HEK293 (cell line): ENCODE data around the gene SCAF4.

ENCODE experiments used
- CTCF ChIA-PET: fragments of 350-600 bp; formaldehyde crosslinking; extraction: SDS; loops from one replicate; lab custom pipeline; 2021; ENCODE audit warnings: antibody characterized with exemption; lab: Yijun Ruan, JAX
- POLR2A ChIA-PET: fragments of 300-600 bp; formaldehyde crosslinking; extraction: SDS; loops from one replicate; lab custom pipeline; 2020; ENCODE audit warnings: antibody characterized with exemption, inconsistent platforms; lab: Yijun Ruan, JAX
- H3K27ac ChIP-seq: fragments of 200-500 bp; sonication (Bioruptor generic); 2 replicates; pipeline ENCODE4 v1.5.1; 2014; ENCODE audit warnings: low read depth, low read length, control low read depth, inconsistent platforms; ENCODE audit errors: extremely low read depth
- H3K36me3 ChIP-seq, 2 experiments: fragments of 200-500 bp in 1 of 2; sonication (Bioruptor generic) in 1 of 2; 1 replicate in 1 of 2; 2 replicates in 1 of 2; pipeline ENCODE4 v1.5.1; 2014 to 2017; ENCODE audit warnings: inconsistent platforms in 2 of 2, low read length in 2 of 2; ENCODE audit not compliant: control insufficient read depth in 2 of 2, insufficient read depth in 1 of 2
- H3K4me1 ChIP-seq: fragments of 200-500 bp; sonication (Bioruptor generic); 2 replicates; pipeline ENCODE4 v1.5.1; 2014; ENCODE audit warnings: mild to moderate bottlenecking, low read length, inconsistent platforms; ENCODE audit not compliant: control insufficient read depth, insufficient read depth
- H3K4me3 ChIP-seq: 2 replicates; pipeline ENCODE4 v1.5.1; 2011; ENCODE audit warnings: low read depth, mild to moderate bottlenecking, control low read depth, low read length, moderate library complexity
- H3K9me3 ChIP-seq: fragments of 200-500 bp; sonication (Bioruptor generic); 2 replicates; pipeline ENCODE4 v1.5.1; 2014; ENCODE audit warnings: low read depth, low read length, inconsistent platforms; ENCODE audit not compliant: control insufficient read depth, insufficient read depth
- GLI4 ChIP-seq: fragments of 450-650 bp; formaldehyde crosslinking; IDR thresholded peaks from 2 replicates; pipeline ENCODE4 v1.5.1; 2016; ENCODE audit warnings: missing biosample characterization, missing genetic modification characterization
- GLIS2 ChIP-seq: fragments of 450-650 bp; formaldehyde crosslinking; IDR thresholded peaks from 2 replicates; pipeline ENCODE4 v1.5.1; 2016; ENCODE audit warnings: missing biosample characterization, missing genetic modification characterization
- ZFHX2 ChIP-seq: fragments of 450-650 bp; formaldehyde crosslinking; conservative IDR thresholded peaks from 2 replicates; pipeline ENCODE4 v1.5.1; 2016; ENCODE audit warnings: missing biosample characterization, missing genetic modification characterization
- ZNF132 ChIP-seq: fragments of 450-650 bp; formaldehyde crosslinking; IDR thresholded peaks from 2 replicates; pipeline ENCODE4 v1.5.1; 2017; ENCODE audit warnings: missing biosample characterization, missing genetic modification characterization, borderline replicate concordance
- ZNF211 ChIP-seq: fragments of 450-650 bp; formaldehyde crosslinking; IDR thresholded peaks from 2 replicates; pipeline ENCODE4 v1.5.1; 2016; ENCODE audit warnings: low read depth, missing biosample characterization, missing genetic modification characterization
- ZNF214 ChIP-seq: fragments of 450-650 bp; formaldehyde crosslinking; IDR thresholded peaks from 2 replicates; pipeline ENCODE4 v1.5.1; 2017; ENCODE audit warnings: missing biosample characterization, mild to moderate bottlenecking, missing genetic modification characterization, borderline replicate concordance
- ZNF239 ChIP-seq: fragments of 450-650 bp; formaldehyde crosslinking; IDR thresholded peaks from 2 replicates; pipeline ENCODE4 v1.5.1; 2016; ENCODE audit warnings: missing biosample characterization, missing genetic modification characterization
- ZNF274 ChIP-seq, 2 experiments: fragments of 200-500 bp in 1 of 2; fragments of 450-650 bp in 1 of 2; sonication (Bioruptor generic) in 1 of 2; formaldehyde crosslinking in 1 of 2; IDR thresholded peaks; 2 replicates each; pipeline versions ENCODE4 v1.5.1 to v1.6.1; 2014 to 2016; ENCODE audit warnings: borderline replicate concordance in 1 of 2, inconsistent platforms in 1 of 2, low read length in 1 of 2, missing biosample characterization in 1 of 2, missing genetic modification characterization in 1 of 2
- ZNF354C ChIP-seq: fragments of 450-650 bp; formaldehyde crosslinking; IDR thresholded peaks from 2 replicates; pipeline ENCODE4 v1.5.1; 2016; ENCODE audit warnings: missing biosample characterization, missing genetic modification characterization, low read depth, borderline replicate concordance
- ZNF510 ChIP-seq: fragments of 450-650 bp; formaldehyde crosslinking; IDR thresholded peaks from 2 replicates; pipeline ENCODE4 v1.5.1; 2018; ENCODE audit warnings: mild to moderate bottlenecking, missing genetic modification characterization, missing biosample characterization; ENCODE audit not compliant: insufficient replicate concordance
- ZNF530 ChIP-seq: fragments of 450-650 bp; formaldehyde crosslinking; IDR thresholded peaks from 2 replicates; pipeline ENCODE4 v1.5.1; 2016; ENCODE audit warnings: low read depth, missing biosample characterization, missing genetic modification characterization
- ZNF549 ChIP-seq: fragments of 450-650 bp; IDR thresholded peaks from 2 replicates; pipeline ENCODE4 v1.5.1; 2018; ENCODE audit warnings: missing biosample characterization, missing genetic modification characterization, mild to moderate bottlenecking, inconsistent platforms, moderate library complexity
- ZNF600 ChIP-seq: fragments of 450-650 bp; formaldehyde crosslinking; IDR thresholded peaks from 2 replicates; pipeline ENCODE4 v1.5.1; 2016; ENCODE audit warnings: missing biosample characterization, missing genetic modification characterization
- ZNF621 ChIP-seq: fragments of 450-650 bp; formaldehyde crosslinking; IDR thresholded peaks from 2 replicates; pipeline ENCODE4 v1.5.1; 2017; ENCODE audit warnings: missing biosample characterization, missing genetic modification characterization
- ZNF707 ChIP-seq: fragments of 450-650 bp; formaldehyde crosslinking; IDR thresholded peaks from 2 replicates; pipeline ENCODE4 v1.5.1; 2016; ENCODE audit warnings: missing biosample characterization, missing genetic modification characterization
- TF ChIP-seq, protein P1 (sequence below): fragments of 450-650 bp; formaldehyde crosslinking; IDR thresholded peaks from 2 replicates; pipeline ENCODE4 v1.5.1; 2016; ENCODE audit warnings: missing biosample characterization, missing genetic modification characterization
- TF ChIP-seq, protein P2 (sequence below): fragments of 450-650 bp; formaldehyde crosslinking; IDR thresholded peaks from 2 replicates; pipeline ENCODE4 v1.5.1; 2016; ENCODE audit warnings: missing biosample characterization, missing genetic modification characterization
- TF ChIP-seq, protein P3 (sequence below): fragments of 450-650 bp; formaldehyde crosslinking; IDR thresholded peaks from 2 replicates; pipeline ENCODE4 v1.5.1; 2016; ENCODE audit warnings: missing biosample characterization, missing genetic modification characterization
- TF ChIP-seq, protein P4 (sequence below): fragments of 450-650 bp; formaldehyde crosslinking; IDR thresholded peaks from 2 replicates; pipeline ENCODE4 v1.5.1; 2016; ENCODE audit warnings: missing biosample characterization, missing genetic modification characterization
- TF ChIP-seq, protein P5 (sequence below): fragments of 450-650 bp; formaldehyde crosslinking; optimal IDR thresholded peaks from 2 replicates; pipeline ENCODE3; 2016; ENCODE audit warnings: missing biosample characterization, mild to moderate bottlenecking, missing genetic modification characterization

Gene SCAF4

DNA sequence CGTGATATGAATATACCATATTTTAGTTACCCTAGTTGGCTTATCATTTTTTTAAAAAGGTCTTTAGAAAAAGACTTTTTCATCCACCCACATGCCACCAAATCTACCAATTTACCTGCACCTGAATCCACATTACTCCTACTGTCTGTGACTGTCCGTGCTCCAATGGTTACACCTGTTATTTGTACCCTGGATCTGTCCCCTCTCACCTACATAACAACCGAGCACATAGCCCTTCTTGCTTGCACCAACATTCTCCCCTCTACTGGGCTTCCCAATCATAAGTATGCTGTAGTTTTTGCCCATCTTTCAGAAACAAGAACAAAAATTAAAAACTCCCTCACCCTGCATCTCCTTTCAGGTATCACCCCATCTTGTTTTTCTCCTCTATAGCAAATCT, 54.9 kb downstream of the SCAF4 start:
- Histone ChIP-seq H3K27ac (no peak overlapping the region), H3K4me1 (no peaks in the 10 kb centered on the region), H3K9me3 (no peaks in the 10 kb centered on the region), H3K4me3 (no peak overlapping the region), H3K36me3 (peaks cover 15 to 21% of the 10 kb centered on the region in 2 experiments)
- POLR2A ChIA-PET: no interaction called here
- CTCF ChIA-PET: no interaction called here
- TF ChIP-seq, protein P1, sequence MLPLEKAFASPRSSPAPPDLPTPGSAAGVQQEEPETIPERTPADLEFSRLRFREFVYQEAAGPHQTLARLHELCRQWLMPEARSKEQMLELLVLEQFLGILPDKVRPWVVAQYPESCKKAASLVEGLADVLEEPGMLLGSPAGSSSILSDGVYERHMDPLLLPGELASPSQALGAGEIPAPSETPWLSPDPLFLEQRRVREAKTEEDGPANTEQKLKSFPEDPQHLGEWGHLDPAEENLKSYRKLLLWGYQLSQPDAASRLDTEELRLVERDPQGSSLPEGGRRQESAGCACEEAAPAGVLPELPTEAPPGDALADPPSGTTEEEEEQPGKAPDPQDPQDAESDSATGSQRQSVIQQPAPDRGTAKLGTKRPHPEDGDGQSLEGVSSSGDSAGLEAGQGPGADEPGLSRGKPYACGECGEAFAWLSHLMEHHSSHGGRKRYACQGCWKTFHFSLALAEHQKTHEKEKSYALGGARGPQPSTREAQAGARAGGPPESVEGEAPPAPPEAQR (tag by site-specific recombination): no peak
- no peak for TF ChIP-seq ZNF214 (tag by site-specific recombination)
- TF ChIP-seq ZNF621 (tag by site-specific recombination): no peak
- TF ChIP-seq ZNF211 (tag by site-specific recombination): no peak
- no peak for TF ChIP-seq ZNF274 (IDR thresholded peaks at IDR 0.05; ENCODE audit: low read length)
- TF ChIP-seq ZNF274 (tag by site-specific recombination; IDR thresholded peaks at IDR 0.05; ENCODE audit: borderline replicate concordance): no peak
- no peak for TF ChIP-seq ZNF354C

DNA sequence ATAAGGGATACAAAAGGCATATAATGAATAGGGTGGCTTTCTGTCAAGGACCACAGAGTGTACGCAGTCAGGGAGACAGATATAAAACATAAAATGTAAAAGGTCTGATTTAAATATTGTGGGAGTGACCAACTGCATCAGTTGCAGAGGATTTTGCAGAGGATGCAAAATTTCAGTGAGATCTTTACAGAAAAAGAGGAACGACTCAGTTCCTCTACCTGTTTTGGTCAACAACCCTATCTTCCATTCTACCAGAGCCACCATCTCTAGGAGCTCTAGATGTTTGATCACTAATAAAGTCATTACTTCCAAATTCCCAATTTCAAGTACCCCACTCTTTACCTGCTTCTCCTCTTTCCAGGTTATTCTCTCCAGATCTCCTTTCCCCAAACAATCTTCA, 56.0 kb downstream of the SCAF4 start:
- no peak for TF ChIP-seq GLIS2 (tag by site-specific recombination)
- TF ChIP-seq ZNF239 (tag by site-specific recombination): no peak
- TF ChIP-seq, protein P2, sequence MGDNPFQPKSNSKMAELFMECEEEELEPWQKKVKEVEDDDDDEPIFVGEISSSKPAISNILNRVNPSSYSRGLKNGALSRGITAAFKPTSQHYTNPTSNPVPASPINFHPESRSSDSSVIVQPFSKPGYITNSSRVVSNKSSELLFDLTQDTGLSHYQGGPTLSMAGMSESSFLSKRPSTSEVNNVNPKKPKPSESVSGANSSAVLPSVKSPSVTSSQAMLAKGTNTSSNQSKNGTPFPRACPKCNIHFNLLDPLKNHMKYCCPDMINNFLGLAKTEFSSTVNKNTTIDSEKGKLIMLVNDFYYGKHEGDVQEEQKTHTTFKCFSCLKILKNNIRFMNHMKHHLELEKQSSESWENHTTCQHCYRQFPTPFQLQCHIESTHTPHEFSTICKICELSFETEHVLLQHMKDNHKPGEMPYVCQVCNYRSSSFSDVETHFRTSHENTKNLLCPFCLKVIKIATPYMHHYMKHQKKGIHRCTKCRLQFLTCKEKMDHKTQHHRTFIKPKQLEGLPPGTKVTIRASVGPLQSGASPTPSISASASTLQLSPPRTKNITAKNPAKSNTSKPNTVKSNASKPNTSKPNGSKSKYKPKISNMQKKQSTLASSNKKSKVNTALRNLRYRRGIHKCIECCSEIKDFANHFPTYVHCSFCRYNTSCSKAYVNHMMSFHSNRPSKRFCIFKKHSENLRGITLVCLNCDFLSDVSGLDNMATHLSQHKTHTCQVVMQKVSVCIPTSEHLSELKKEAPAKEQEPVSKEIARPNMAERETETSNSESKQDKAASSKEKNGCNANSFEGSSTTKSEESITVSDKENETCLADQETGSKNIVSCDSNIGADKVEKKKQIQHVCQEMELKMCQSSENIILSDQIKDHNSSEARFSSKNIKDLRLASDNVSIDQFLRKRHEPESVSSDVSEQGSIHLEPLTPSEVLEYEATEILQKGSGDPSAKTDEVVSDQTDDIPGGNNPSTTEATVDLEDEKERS: no peak
- TF ChIP-seq, protein P3, sequence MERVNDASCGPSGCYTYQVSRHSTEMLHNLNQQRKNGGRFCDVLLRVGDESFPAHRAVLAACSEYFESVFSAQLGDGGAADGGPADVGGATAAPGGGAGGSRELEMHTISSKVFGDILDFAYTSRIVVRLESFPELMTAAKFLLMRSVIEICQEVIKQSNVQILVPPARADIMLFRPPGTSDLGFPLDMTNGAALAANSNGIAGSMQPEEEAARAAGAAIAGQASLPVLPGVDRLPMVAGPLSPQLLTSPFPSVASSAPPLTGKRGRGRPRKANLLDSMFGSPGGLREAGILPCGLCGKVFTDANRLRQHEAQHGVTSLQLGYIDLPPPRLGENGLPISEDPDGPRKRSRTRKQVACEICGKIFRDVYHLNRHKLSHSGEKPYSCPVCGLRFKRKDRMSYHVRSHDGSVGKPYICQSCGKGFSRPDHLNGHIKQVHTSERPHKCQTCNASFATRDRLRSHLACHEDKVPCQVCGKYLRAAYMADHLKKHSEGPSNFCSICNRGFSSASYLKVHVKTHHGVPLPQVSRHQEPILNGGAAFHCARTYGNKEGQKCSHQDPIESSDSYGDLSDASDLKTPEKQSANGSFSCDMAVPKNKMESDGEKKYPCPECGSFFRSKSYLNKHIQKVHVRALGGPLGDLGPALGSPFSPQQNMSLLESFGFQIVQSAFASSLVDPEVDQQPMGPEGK (tag by site-specific recombination): no peak
- no peak for TF ChIP-seq ZNF530
- no peak for TF ChIP-seq ZNF707 (tag by site-specific recombination)
- TF ChIP-seq ZNF549 (tag by site-specific recombination): no peak
- no peak for TF ChIP-seq ZNF510 (tag by site-specific recombination)
- no peaks in the 10 kb centered on the region for H3K4me1 ChIP-seq
- no peaks in the 10 kb centered on the region for H3K9me3 ChIP-seq
- no peak overlapping the region for H3K4me3 ChIP-seq
- ChIA-PET POLR2A (no interaction called here), CTCF (no interaction called here)
- H3K27ac ChIP-seq: no peak overlapping the region
- H3K36me3 ChIP-seq: peaks cover 11 to 27% of the 10 kb centered on the region in 2 experiments; a peak in 2 of 3 replicates

DNA sequence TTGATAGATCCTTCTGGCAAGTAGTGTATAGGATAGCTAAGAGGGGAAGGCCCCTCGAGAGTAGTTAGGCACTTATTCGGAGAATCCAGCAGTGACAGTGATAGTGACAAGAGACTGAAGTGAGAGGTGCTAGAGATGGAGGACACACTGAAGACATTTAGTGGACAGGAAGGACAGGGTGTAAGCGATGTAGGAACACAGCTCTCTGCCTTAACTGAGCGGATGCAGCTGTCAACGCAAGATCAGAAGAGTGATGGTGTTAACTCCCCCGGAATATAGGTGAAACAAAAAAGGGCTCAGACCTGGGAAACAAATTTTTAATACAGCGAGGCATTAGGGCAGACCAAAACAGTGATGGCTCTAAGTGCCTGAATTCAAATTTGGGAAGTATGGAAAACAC, 56.6 kb downstream of the SCAF4 start:
- H3K4me3 ChIP-seq: no peak overlapping the region
- H3K36me3 ChIP-seq: peaks cover 11 to 28% of the 10 kb centered on the region in 2 experiments; a peak in 2 of 3 replicates
- no peaks in the 10 kb centered on the region for H3K9me3 ChIP-seq
- CTCF ChIA-PET: no interaction called here
- no peak overlapping the region for H3K27ac ChIP-seq
- H3K4me1 ChIP-seq: no peaks in the 10 kb centered on the region
- POLR2A ChIA-PET: no interaction called here
- TF ChIP-seq, protein P4, sequence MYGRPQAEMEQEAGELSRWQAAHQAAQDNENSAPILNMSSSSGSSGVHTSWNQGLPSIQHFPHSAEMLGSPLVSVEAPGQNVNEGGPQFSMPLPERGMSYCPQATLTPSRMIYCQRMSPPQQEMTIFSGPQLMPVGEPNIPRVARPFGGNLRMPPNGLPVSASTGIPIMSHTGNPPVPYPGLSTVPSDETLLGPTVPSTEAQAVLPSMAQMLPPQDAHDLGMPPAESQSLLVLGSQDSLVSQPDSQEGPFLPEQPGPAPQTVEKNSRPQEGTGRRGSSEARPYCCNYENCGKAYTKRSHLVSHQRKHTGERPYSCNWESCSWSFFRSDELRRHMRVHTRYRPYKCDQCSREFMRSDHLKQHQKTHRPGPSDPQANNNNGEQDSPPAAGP (tag by site-specific recombination): no peak
- TF ChIP-seq, protein P5, sequence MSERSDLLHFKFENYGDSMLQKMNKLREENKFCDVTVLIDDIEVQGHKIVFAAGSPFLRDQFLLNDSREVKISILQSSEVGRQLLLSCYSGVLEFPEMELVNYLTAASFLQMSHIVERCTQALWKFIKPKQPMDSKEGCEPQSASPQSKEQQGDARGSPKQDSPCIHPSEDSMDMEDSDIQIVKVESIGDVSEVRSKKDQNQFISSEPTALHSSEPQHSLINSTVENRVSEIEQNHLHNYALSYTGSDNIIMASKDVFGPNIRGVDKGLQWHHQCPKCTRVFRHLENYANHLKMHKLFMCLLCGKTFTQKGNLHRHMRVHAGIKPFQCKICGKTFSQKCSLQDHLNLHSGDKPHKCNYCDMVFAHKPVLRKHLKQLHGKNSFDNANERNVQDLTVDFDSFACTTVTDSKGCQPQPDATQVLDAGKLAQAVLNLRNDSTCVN (tag by site-specific recombination): no peak
- TF ChIP-seq ZNF600 (no peak), GLI4 (tag by site-specific recombination) (no peak), ZNF132 (tag by site-specific recombination) (no peak), ZFHX2 (no peak)
